HepG2 (cell line): ENCODE results near the gene CHST12. TPM values are rescaled to one million over a fixed set of nuclear protein-coding genes. Genes with fewer than 3 reads are reported as not detected.

Experiments
- HDAC1 ChIP-seq: sonication (generic); formaldehyde crosslinking; IDR thresholded peaks from 2 replicates; pipeline ENCODE4 v1.5.1; 2020; ENCODE audit warnings: mild to moderate bottlenecking, missing genetic modification reagents
- HES4 ChIP-seq: sonication (generic); formaldehyde crosslinking; IDR thresholded peaks from 2 replicates; pipeline ENCODE4 v1.9.0; 2021; ENCODE audit warnings: mild to moderate bottlenecking, missing genetic modification reagents, borderline replicate concordance
- KLF6 ChIP-seq: IDR thresholded peaks from 2 replicates; pipeline ENCODE4 v1.8.0; 2016; ENCODE audit warnings: missing biosample characterization, missing genetic modification reagents
- TBX3 ChIP-seq: fragments of 450-650 bp; IDR thresholded peaks from 2 replicates; pipeline ENCODE4 v1.6.1; 2017; ENCODE audit warnings: antibody characterized with exemption, mild to moderate bottlenecking, inconsistent platforms, borderline replicate concordance
- TSC22D2 ChIP-seq: sonication (generic); formaldehyde crosslinking; IDR thresholded peaks from 2 replicates; pipeline ENCODE4 v1.5.1; 2020; ENCODE audit warnings: missing genetic modification reagents, mild to moderate bottlenecking, borderline replicate concordance
- ZNF407 ChIP-seq: sonication (generic); formaldehyde crosslinking; IDR thresholded peaks from one replicate; pipeline ENCODE4 v1.5.1; 2020; ENCODE audit warnings: mild to moderate bottlenecking, missing genetic modification reagents; ENCODE audit errors: not compliant biosample characterization
- ZNF503 ChIP-seq: sonication (generic); formaldehyde crosslinking; IDR thresholded peaks from 2 replicates; pipeline ENCODE4 v1.4.0; 2020; ENCODE audit warnings: missing genetic modification reagents
- ZNF558 ChIP-seq: sonication (generic); formaldehyde crosslinking; IDR thresholded peaks from 2 replicates; pipeline ENCODE4 v1.9.0; 2022; ENCODE audit warnings: mild to moderate bottlenecking, missing genetic modification reagents, borderline replicate concordance
- ZNF782 ChIP-seq: sonication (generic); formaldehyde crosslinking; IDR thresholded peaks from 2 replicates; pipeline ENCODE4 v1.4.0; 2020; ENCODE audit warnings: missing genetic modification reagents, mild to moderate bottlenecking, borderline replicate concordance
- polyA plus RNA-seq, 8 experiments: library from polyadenylated mRNA; depleted of rRNA in 3 of 8; stranded (reverse) in 7 of 8; unstranded in 1 of 8; fragments of >200 nt; fragmentation: Illumina TruSeq in 4 of 8; extraction: Trizol in 4 of 8; gene quantifications; 2 replicates each; pipeline versions ENCODE4 v1.2.1 to v1.2.3, GENCODE V29; 2011 to 2016; ENCODE audit warnings: low read depth in 4 of 8, missing spikeins in 1 of 8, mixed read lengths in 1 of 8; ENCODE audit not compliant: insufficient read depth in 1 of 8
- total RNA-seq, 5 experiments: library from RNA; depleted of rRNA; stranded (reverse); fragments of >200 nt; fragmentation: Illumina TruSeq; extraction: Trizol; gene quantifications; 2 replicates each; pipeline ENCODE4 v1.2.3, GENCODE V29; 2016; ENCODE audit warnings: low read depth in 1 of 5
- TF ChIP-seq, protein P1 (sequence below): sonication (generic); formaldehyde crosslinking; IDR thresholded peaks from 2 replicates; pipeline ENCODE4 v1.8.0; 2022; ENCODE audit warnings: mild to moderate bottlenecking, missing genetic modification reagents; ENCODE audit not compliant: insufficient replicate concordance
- TF ChIP-seq, protein P2 (sequence below): sonication (generic); formaldehyde crosslinking; IDR thresholded peaks from 2 replicates; pipeline ENCODE4 v1.4.0; 2020; ENCODE audit warnings: missing genetic modification reagents, mild to moderate bottlenecking, borderline replicate concordance

CHST12 gene
- total and polyA plus RNA-seq, 2 of the 13 experiments (the other 11 are each of a cell fraction or from before 2014, with no cell fraction given), result 6.4 to 15.8 TPM

GRCh38 chr7:2451171-2452073, 48.0 kb downstream of the CHST12 start (continued):
- TF ChIP-seq, protein P1, sequence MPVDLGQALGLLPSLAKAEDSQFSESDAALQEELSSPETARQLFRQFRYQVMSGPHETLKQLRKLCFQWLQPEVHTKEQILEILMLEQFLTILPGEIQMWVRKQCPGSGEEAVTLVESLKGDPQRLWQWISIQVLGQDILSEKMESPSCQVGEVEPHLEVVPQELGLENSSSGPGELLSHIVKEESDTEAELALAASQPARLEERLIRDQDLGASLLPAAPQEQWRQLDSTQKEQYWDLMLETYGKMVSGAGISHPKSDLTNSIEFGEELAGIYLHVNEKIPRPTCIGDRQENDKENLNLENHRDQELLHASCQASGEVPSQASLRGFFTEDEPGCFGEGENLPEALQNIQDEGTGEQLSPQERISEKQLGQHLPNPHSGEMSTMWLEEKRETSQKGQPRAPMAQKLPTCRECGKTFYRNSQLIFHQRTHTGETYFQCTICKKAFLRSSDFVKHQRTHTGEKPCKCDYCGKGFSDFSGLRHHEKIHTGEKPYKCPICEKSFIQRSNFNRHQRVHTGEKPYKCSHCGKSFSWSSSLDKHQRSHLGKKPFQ (CRISPR knock-in tag), result peak; percentile 89
- TF ChIP-seq TBX3 (no peak), HDAC1 (CRISPR knock-in tag) (peak; percentile 50; the same call in 1 of the 2 replicates), ZNF407 (CRISPR knock-in tag) (no peak), ZNF503 (CRISPR knock-in tag) (0 out of 2 replicates have a peak, but pooled peaks have one; percentile 3), ZNF782 (peak; percentile 18; the same call in 1 of the 2 replicates), ZNF558 (CRISPR knock-in tag) (peak; percentile 85; the same call in 1 of the 2 replicates), HES4 (CRISPR knock-in tag) (0 out of 2 replicates have a peak, but pooled peaks have one; percentile 25), KLF6 (CRISPR knock-in tag) (0 out of 2 replicates have a peak, but pooled peaks have one; percentile 19), TSC22D2 (CRISPR knock-in tag) (peak; percentile 31; the same call in 1 of the 2 replicates)
- TF ChIP-seq, protein P2, sequence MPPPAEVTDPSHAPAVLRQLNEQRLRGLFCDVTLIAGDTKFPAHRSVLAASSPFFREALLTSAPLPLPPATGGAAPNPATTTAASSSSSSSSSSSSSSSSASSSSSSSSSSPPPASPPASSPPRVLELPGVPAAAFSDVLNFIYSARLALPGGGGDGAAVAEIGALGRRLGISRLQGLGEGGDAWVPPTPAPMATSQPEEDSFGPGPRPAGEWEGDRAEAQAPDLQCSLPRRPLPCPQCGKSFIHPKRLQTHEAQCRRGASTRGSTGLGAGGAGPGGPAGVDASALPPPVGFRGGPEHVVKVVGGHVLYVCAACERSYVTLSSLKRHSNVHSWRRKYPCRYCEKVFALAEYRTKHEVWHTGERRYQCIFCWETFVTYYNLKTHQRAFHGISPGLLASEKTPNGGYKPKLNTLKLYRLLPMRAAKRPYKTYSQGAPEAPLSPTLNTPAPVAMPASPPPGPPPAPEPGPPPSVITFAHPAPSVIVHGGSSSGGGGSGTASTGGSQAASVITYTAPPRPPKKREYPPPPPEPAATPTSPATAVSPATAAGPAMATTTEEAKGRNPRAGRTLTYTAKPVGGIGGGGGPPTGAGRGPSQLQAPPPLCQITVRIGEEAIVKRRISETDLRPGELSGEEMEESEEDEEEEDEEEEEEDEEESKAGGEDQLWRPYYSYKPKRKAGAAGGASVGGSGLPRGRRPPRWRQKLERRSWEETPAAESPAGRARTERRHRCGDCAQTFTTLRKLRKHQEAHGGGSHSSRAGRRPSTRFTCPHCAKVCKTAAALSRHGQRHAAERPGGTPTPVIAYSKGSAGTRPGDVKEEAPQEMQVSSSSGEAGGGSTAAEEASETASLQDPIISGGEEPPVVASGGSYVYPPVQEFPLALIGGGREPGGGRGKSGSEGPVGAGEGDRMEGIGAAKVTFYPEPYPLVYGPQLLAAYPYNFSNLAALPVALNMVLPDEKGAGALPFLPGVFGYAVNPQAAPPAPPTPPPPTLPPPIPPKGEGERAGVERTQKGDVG (CRISPR knock-in tag), result peak; percentile 70; the same call in 1 of the 2 replicates
